ENCODE results near the gene EBF4. TPM values are rescaled to one million over a fixed set of nuclear protein-coding genes. Genes with fewer than 3 reads are reported as not detected.

Gene EBF4
- polyA plus RNA-seq, 1 experiment, result 0.60 TPM

DNA sequence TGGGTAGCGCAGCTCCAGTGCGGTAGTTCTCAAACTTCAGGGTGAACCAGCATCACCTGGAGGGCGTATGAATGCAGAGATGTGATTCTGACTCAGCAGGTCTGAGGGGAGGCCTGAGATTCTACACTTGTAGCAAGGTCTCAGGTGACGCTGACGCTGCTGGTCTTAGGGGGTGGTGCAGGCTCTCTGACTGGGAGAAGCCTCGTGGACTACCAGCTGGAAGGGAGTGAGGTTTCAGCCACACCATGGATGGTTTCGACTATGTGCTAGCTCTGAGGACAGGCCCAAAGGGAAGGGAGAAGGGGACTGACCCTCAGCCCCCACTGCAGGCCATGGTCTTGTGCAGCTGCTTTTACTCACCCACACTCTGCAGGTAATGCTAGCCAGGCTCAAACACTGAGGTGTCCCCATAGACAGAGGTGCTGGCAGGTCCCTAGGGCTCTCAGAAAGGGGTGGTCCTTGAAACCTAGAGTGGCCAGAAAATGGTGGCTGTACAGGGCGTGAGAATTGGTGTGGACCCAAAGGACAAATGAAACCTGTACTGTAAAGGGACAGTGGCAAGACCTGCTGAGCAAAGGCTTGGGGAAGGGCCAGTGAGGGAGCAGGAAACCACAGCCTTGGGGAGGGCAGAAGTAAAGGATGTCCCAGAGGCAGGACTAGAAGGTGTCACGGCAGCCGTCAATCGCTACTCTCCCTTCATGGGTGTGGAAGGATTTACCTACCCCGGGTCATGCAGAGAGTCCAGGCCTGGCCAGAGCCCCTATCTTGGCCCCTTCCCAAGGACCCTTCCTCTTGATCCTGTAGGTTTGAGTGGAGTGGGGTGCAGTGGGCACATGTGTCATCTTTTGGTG lies 52.7 kb downstream of the EBF4 start:
- H3K27ac ChIP-seq (ENCODE audit: low read depth, low read length), result no peak overlapping the region
- no peak for DNase-seq (ENCODE audit: low read depth, low spot score)
- peaks cover 45% of the 10 kb centered on the region for H3K27me3 ChIP-seq (ENCODE audit: control insufficient read depth, insufficient read depth, low read length)
- H3K4me3 ChIP-seq (ENCODE audit: low read depth, low read length), result no peak overlapping the region
- no peaks in the 10 kb centered on the region; the same call in 1 of the 2 replicates for H3K9me3 ChIP-seq (ENCODE audit: control insufficient read depth, insufficient read depth, low read length)
- POLR2A ChIA-PET, result no interaction called here
- TF ChIP-seq, protein P1, sequence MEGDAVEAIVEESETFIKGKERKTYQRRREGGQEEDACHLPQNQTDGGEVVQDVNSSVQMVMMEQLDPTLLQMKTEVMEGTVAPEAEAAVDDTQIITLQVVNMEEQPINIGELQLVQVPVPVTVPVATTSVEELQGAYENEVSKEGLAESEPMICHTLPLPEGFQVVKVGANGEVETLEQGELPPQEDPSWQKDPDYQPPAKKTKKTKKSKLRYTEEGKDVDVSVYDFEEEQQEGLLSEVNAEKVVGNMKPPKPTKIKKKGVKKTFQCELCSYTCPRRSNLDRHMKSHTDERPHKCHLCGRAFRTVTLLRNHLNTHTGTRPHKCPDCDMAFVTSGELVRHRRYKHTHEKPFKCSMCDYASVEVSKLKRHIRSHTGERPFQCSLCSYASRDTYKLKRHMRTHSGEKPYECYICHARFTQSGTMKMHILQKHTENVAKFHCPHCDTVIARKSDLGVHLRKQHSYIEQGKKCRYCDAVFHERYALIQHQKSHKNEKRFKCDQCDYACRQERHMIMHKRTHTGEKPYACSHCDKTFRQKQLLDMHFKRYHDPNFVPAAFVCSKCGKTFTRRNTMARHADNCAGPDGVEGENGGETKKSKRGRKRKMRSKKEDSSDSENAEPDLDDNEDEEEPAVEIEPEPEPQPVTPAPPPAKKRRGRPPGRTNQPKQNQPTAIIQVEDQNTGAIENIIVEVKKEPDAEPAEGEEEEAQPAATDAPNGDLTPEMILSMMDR (IDR thresholded peaks at IDR 0.05; ENCODE audit: low read depth, low read length), result no peak
- CTCF ChIA-PET, result no interaction called here

DNA sequence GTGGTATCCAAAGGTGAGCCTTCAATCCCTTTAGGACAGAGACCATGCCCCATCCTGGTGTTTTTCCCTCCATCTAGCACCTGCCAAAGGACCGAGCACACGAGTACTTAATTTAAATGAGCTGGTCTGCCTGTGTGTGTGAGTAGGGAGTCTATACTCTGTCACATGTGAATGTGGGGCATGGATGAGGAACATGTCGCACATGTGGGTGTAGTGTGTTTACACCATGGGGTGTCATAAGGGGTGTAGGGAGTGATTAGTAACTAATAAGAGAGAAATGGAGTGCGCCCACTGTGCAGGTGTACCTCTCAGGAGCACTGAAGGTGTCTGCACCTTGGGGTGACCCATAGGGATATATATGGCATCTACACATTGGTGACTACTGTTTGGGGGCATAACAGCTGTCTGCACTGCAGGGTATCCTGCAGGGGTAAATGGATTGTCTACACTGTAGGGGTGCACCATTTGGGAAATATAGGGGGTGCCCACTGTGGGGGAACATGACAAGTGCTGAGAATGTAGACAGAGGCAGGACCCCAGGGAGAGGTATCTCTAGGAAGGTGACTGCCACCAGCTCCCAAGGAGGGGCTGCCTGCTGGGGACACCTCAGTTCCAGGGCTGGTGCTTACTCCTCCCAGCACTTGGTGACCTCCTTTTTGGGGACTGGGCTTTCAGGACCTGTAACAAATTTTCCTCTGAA lies 53.5 kb downstream of the EBF4 start:
- TF ChIP-seq, protein P1 (IDR thresholded peaks at IDR 0.05; ENCODE audit: low read depth, low read length), result no peak
- no peak overlapping the region for H3K4me3 ChIP-seq (ENCODE audit: low read depth, low read length)
- peaks cover 48% of the 10 kb centered on the region for H3K27me3 ChIP-seq (ENCODE audit: control insufficient read depth, insufficient read depth, low read length)
- no peak for DNase-seq (ENCODE audit: low read depth, low spot score)
- CTCF ChIA-PET, result no interaction called here
- no peaks in the 10 kb centered on the region; the same call in 1 of the 2 replicates for H3K9me3 ChIP-seq (ENCODE audit: control insufficient read depth, insufficient read depth, low read length)
- POLR2A ChIA-PET, result no interaction called here
- H3K27ac ChIP-seq (ENCODE audit: low read depth, low read length), result no peak overlapping the region

DNA sequence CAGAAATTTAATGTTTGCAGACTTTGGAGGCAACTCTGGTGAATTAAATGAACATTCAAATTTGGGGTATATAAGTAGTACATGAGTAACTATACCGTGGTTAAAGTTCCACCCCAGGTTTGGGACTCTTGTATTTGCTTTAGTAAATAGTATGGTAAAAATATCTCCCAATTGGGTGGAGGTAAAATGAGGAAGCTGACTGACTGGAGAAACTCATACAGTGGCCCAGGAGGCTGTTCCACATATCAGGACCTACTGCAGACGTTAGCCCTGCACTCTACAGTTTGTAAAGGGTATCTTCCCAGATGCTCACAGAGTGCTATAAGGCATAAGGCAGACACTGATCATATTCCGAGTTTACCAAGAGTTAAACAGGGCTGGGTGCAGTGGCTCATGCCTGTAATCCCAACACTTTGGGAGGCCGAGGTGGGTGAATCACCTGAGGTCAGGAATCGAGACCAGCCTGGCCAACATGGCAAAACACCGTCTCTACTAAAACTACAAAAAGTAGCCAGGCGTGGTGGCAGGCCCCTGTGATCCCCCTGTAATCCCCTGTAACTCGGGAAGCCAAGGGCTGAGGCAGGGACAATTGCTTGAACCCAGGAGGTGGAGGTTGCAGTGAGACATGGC lies 54.2 kb downstream of the EBF4 start:
- H3K27me3 ChIP-seq (ENCODE audit: control insufficient read depth, insufficient read depth, low read length), result peaks cover 53% of the 10 kb centered on the region
- ChIA-PET CTCF (no interaction called here), POLR2A (no interaction called here)
- H3K27ac ChIP-seq (ENCODE audit: low read depth, low read length), result no peak overlapping the region
- TF ChIP-seq, protein P1 (IDR thresholded peaks at IDR 0.05; ENCODE audit: low read depth, low read length), result no peak
- no peak overlapping the region for H3K4me3 ChIP-seq (ENCODE audit: low read depth, low read length)
- no peak for DNase-seq (ENCODE audit: low read depth, low spot score)
- H3K9me3 ChIP-seq (ENCODE audit: control insufficient read depth, insufficient read depth, low read length), result no peaks in the 10 kb centered on the region; the same call in 1 of the 2 replicates

DNA sequence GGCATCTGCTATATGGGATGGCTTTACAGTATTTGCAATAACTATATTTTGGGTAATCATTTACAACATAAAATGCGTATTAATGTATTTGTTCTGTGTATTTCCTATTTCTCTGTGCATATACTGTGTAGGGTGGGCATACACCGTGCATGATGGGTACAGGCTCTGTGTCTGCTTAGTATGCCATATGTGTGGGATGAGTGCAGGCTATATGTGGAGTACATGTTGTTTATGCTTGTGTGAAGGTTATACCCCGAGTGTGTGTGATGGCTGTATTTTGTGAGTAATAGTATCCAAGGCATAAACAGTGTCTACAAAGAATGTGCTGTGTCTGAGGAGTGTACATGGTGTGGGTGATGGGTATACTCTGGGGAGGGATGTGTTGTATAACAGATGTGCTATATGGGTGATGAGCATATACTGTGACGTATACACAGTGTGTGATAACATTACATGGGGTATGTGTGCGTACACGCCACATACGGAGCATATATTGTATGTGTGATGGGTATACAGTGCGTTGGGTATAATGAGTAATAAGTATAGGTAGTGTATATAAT lies 55.2 kb downstream of the EBF4 start:
- H3K27ac ChIP-seq (ENCODE audit: low read depth, low read length), result no peak overlapping the region
- H3K4me3 ChIP-seq (ENCODE audit: low read depth, low read length), result no peak overlapping the region
- H3K27me3 ChIP-seq (ENCODE audit: control insufficient read depth, insufficient read depth, low read length), result peaks cover 51% of the 10 kb centered on the region
- POLR2A ChIA-PET, result no interaction called here
- DNase-seq (ENCODE audit: low read depth, low spot score), result no peak
- CTCF ChIA-PET, result interaction anchor here (0.6 kb wide), 1 partner anchor 297 kb away, joined by 3 read pairs; no protein-coding TSS in a partner anchor
- H3K9me3 ChIP-seq (ENCODE audit: control insufficient read depth, insufficient read depth, low read length), result no peaks in the 10 kb centered on the region; the same call in 1 of the 2 replicates
- TF ChIP-seq, protein P1 (IDR thresholded peaks at IDR 0.05; ENCODE audit: low read depth, low read length), result no peak
